Activated naive CD8-positive, alpha-beta T cell treated with anti-CD3 and anti-CD28 coated beads for 36 hours (primary cell): ENCODE measurements around the gene KPNA4. TPM values are rescaled to one million over a fixed set of nuclear protein-coding genes. Genes with fewer than 3 reads are reported as not detected.
"Not testable (repeated sequence)": the region's sequence is repeated elsewhere in the genome, so short reads cannot be mapped to it uniquely, and the experiment has no call there.

Experiments used
- DNase-seq: peaks from one replicate; pipeline ENCODE4 v3.0.0; 2021
- H3K27ac Mint-ChIP-seq: one replicate; pipeline ENCODE4 v1.8.0; 2022; ENCODE audit warnings: mild to moderate bottlenecking, moderate library complexity, mixed read lengths
- H3K27me3 Mint-ChIP-seq: one replicate; pipeline ENCODE4 v1.8.0; 2022; ENCODE audit warnings: mild to moderate bottlenecking, mixed read lengths
- H3K36me3 Mint-ChIP-seq: one replicate; pipeline ENCODE4 v1.8.0; 2021; ENCODE audit warnings: mild to moderate bottlenecking, mixed read lengths
- H3K4me1 Mint-ChIP-seq: one replicate; pipeline ENCODE4 v1.8.0; 2021; ENCODE audit warnings: mixed read lengths
- H3K4me3 Mint-ChIP-seq: one replicate; pipeline ENCODE4 v1.8.0; 2022; ENCODE audit warnings: mild to moderate bottlenecking, moderate library complexity, mixed read lengths
- H3K9me3 Mint-ChIP-seq: one replicate; pipeline ENCODE4 v1.8.0; 2022; ENCODE audit warnings: mixed read lengths
- total RNA-seq, 2 experiments: library from RNA; stranded (reverse); gene quantifications; one replicate each; pipeline ENCODE4 v1.2.3, GENCODE V29; 2021

KPNA4 gene
- total RNA-seq, 2 experiments from 2014 or later: 64.8 to 67.8 TPM

- no peak overlapping the region for H3K27ac Mint-ChIP-seq
- H3K27me3 Mint-ChIP-seq: no peaks in the 10 kb centered on the region
- peaks cover 46% of the 10 kb centered on the region for H3K4me1 Mint-ChIP-seq
- no peak overlapping the region for H3K4me3 Mint-ChIP-seq
- H3K9me3 Mint-ChIP-seq: peaks cover 7% of the 10 kb centered on the region
- no peak for DNase-seq
- peaks cover 27% of the 10 kb centered on the region for H3K36me3 Mint-ChIP-seq
Observed at GRCh38 chr3:160556141-160556540, 9.2 kb downstream of the KPNA4 start.

- Mint-ChIP-seq H3K27ac (no peak overlapping the region), H3K27me3 (no peaks in the 10 kb centered on the region), H3K36me3 (peaks cover 39% of the 10 kb centered on the region), H3K4me3 (no peak overlapping the region), H3K4me1 (peaks cover 37% of the 10 kb centered on the region), H3K9me3 (peaks cover 16% of the 10 kb centered on the region)
- DNase-seq: no peak
Observed at GRCh38 chr3:160554980-160555379, 10.4 kb downstream of the KPNA4 start.

GRCh38 chr3:160553827-160554226 lies 11.5 kb downstream of the KPNA4 start:
- Mint-ChIP-seq H3K4me3 (no peak overlapping the region), H3K27me3 (no peaks in the 10 kb centered on the region), H3K36me3 (peaks cover 47% of the 10 kb centered on the region)

GRCh38 chr3:160546727-160547126 lies 18.6 kb downstream of the KPNA4 start:
- Mint-ChIP-seq H3K9me3 (peaks cover 33% of the 10 kb centered on the region), H3K4me1 (peaks cover 58% of the 10 kb centered on the region), H3K27ac (no peak overlapping the region), H3K36me3 (peaks cover 68% of the 10 kb centered on the region), H3K4me3 (no peak overlapping the region), H3K27me3 (no peaks in the 10 kb centered on the region)
- no peak for DNase-seq

More at GRCh38 chr3:160553827-160554226, 11.5 kb downstream of the KPNA4 start:
- Mint-ChIP-seq H3K9me3 (peaks cover 24% of the 10 kb centered on the region), H3K27ac (no peak overlapping the region), H3K4me1 (peaks cover 32% of the 10 kb centered on the region)
- no peak for DNase-seq

- no peak overlapping the region for H3K4me3 Mint-ChIP-seq
- no peaks in the 10 kb centered on the region for H3K27me3 Mint-ChIP-seq
- H3K27ac Mint-ChIP-seq: no peak overlapping the region
- H3K9me3 Mint-ChIP-seq: peaks cover 21% of the 10 kb centered on the region
- peaks cover 59% of the 10 kb centered on the region for H3K4me1 Mint-ChIP-seq
- H3K36me3 Mint-ChIP-seq: peaks cover 57% of the 10 kb centered on the region
- DNase-seq: no peak
Observed at GRCh38 chr3:160545504-160545871, 19.9 kb downstream of the KPNA4 start.

- no peak overlapping the region for H3K4me3 Mint-ChIP-seq
- peaks cover 18% of the 10 kb centered on the region for H3K9me3 Mint-ChIP-seq
- H3K27ac Mint-ChIP-seq: no peak overlapping the region
- DNase-seq: no peak
- H3K36me3 Mint-ChIP-seq: peaks cover 51% of the 10 kb centered on the region
- peaks cover 63% of the 10 kb centered on the region for H3K4me1 Mint-ChIP-seq
- H3K27me3 Mint-ChIP-seq: no peaks in the 10 kb centered on the region
Observed at GRCh38 chr3:160544844-160545503, 20.4 kb downstream of the KPNA4 start.

GRCh38 chr3:160540551-160540950 lies 24.8 kb downstream of the KPNA4 start:
- Mint-ChIP-seq H3K9me3 (no peaks in the 10 kb centered on the region), H3K36me3 (peaks cover 15% of the 10 kb centered on the region), H3K27me3 (no peaks in the 10 kb centered on the region), H3K4me1 (peaks cover 47% of the 10 kb centered on the region), H3K4me3 (no peak overlapping the region), H3K27ac (no peak overlapping the region)
- DNase-seq: no peak

- Mint-ChIP-seq H3K27me3 (no peaks in the 10 kb centered on the region), H3K4me1 (peaks cover 35% of the 10 kb centered on the region), H3K36me3 (peaks cover 5% of the 10 kb centered on the region), H3K9me3 (no peaks in the 10 kb centered on the region), H3K4me3 (no peak overlapping the region), H3K27ac (no peak overlapping the region)
- no peak for DNase-seq
Observed at GRCh38 chr3:160538895-160539294, 26.5 kb downstream of the KPNA4 start.

- H3K9me3 Mint-ChIP-seq: no peaks in the 10 kb centered on the region
- H3K27me3 Mint-ChIP-seq: no peaks in the 10 kb centered on the region
- peaks cover 1% of the 10 kb centered on the region for H3K36me3 Mint-ChIP-seq
- H3K4me1 Mint-ChIP-seq: peaks cover 28% of the 10 kb centered on the region
- no peak overlapping the region for H3K4me3 Mint-ChIP-seq
- no peak for DNase-seq
- H3K27ac Mint-ChIP-seq: no peak overlapping the region
Observed at GRCh38 chr3:160537729-160538128, 27.6 kb downstream of the KPNA4 start.

GRCh38 chr3:160532371-160532770 lies 33.0 kb downstream of the KPNA4 start:
- no peak for DNase-seq
- no peak overlapping the region for H3K27ac Mint-ChIP-seq
- no peaks in the 10 kb centered on the region for H3K9me3 Mint-ChIP-seq
- H3K4me3 Mint-ChIP-seq: no peak overlapping the region
- peaks cover 5% of the 10 kb centered on the region for H3K4me1 Mint-ChIP-seq
- H3K36me3 Mint-ChIP-seq: peaks cover 13% of the 10 kb centered on the region
- H3K27me3 Mint-ChIP-seq: no peaks in the 10 kb centered on the region

GRCh38 chr3:160531311-160531710 lies 34.1 kb downstream of the KPNA4 start:
- DNase-seq: no peak
- no peak overlapping the region for H3K27ac Mint-ChIP-seq
- peaks cover 16% of the 10 kb centered on the region for H3K36me3 Mint-ChIP-seq
- no peak overlapping the region for H3K4me3 Mint-ChIP-seq
- H3K4me1 Mint-ChIP-seq: peaks cover 5% of the 10 kb centered on the region
- H3K9me3 Mint-ChIP-seq: no peaks in the 10 kb centered on the region
- no peaks in the 10 kb centered on the region for H3K27me3 Mint-ChIP-seq

GRCh38 chr3:160516391-160516790 lies 49.0 kb downstream of the KPNA4 start:
- not testable (repeated sequence) for H3K4me3 Mint-ChIP-seq, H3K27me3 Mint-ChIP-seq, H3K27ac Mint-ChIP-seq, H3K4me1 Mint-ChIP-seq, DNase-seq, H3K9me3 Mint-ChIP-seq
- H3K36me3 Mint-ChIP-seq: peaks cover 20% of the 10 kb centered on the region

GRCh38 chr3:160501325-160501724 lies 64.0 kb downstream of the KPNA4 start:
- H3K27ac Mint-ChIP-seq: no peak overlapping the region
- no peaks in the 10 kb centered on the region for H3K9me3 Mint-ChIP-seq
- no peaks in the 10 kb centered on the region for H3K4me1 Mint-ChIP-seq
- peaks cover 35% of the 10 kb centered on the region for H3K36me3 Mint-ChIP-seq
- H3K4me3 Mint-ChIP-seq: no peak overlapping the region
- no peaks in the 10 kb centered on the region for H3K27me3 Mint-ChIP-seq
- DNase-seq: no peak

- no peaks in the 10 kb centered on the region for H3K4me1 Mint-ChIP-seq
- peaks cover 31% of the 10 kb centered on the region for H3K36me3 Mint-ChIP-seq
- H3K27ac Mint-ChIP-seq: no peak overlapping the region
- no peaks in the 10 kb centered on the region for H3K9me3 Mint-ChIP-seq
- no peak for DNase-seq
- H3K4me3 Mint-ChIP-seq: no peak overlapping the region
- no peaks in the 10 kb centered on the region for H3K27me3 Mint-ChIP-seq
Observed at GRCh38 chr3:160498202-160498601, 67.2 kb downstream of the KPNA4 start.

GRCh38 chr3:160490166-160490565 lies 75.2 kb downstream of the KPNA4 start:
- Mint-ChIP-seq H3K27me3 (no peaks in the 10 kb centered on the region), H3K4me3 (no peak overlapping the region), H3K27ac (no peak overlapping the region), H3K36me3 (no peaks in the 10 kb centered on the region), H3K4me1 (peaks cover 3% of the 10 kb centered on the region), H3K9me3 (no peaks in the 10 kb centered on the region)
- no peak for DNase-seq

- no peaks in the 10 kb centered on the region for H3K9me3 Mint-ChIP-seq
- peaks cover 4% of the 10 kb centered on the region for H3K27me3 Mint-ChIP-seq
- H3K36me3 Mint-ChIP-seq: no peaks in the 10 kb centered on the region
- peaks cover 3% of the 10 kb centered on the region for H3K4me1 Mint-ChIP-seq
- no peak overlapping the region for H3K27ac Mint-ChIP-seq
- no peak for DNase-seq
- H3K4me3 Mint-ChIP-seq: no peak overlapping the region
Observed at GRCh38 chr3:160486459-160486869, 78.9 kb downstream of the KPNA4 start.
